Measurements from ENCODE around the gene LINC01488.

Gene LINC01488

GRCh38 chr11:69482322-69482721 is 859 bp downstream of the LINC01488 start:
- DNase-seq, result no peak

GRCh38 chr11:69483170-69483569 is 1.7 kb downstream of the LINC01488 start:
- no peak for DNase-seq

- no peak for DNase-seq
These were observed 2.4 kb downstream of the LINC01488 start for GRCh38 chr11:69483691-69484426.

GRCh38 chr11:69484427-69485259 is 3.2 kb downstream of the LINC01488 start:
- no peak for DNase-seq

- DNase-seq, result no peak
These were observed 4.0 kb downstream of the LINC01488 start for GRCh38 chr11:69485337-69486041.

GRCh38 chr11:69486056-69486772 is 4.8 kb downstream of the LINC01488 start:
- no peak for DNase-seq

GRCh38 chr11:69486773-69487291 is 5.4 kb downstream of the LINC01488 start:
- no peak for DNase-seq

GRCh38 chr11:69487391-69487790 is 5.9 kb downstream of the LINC01488 start:
- DNase-seq, result no peak

GRCh38 chr11:69487849-69488542 is 6.5 kb downstream of the LINC01488 start:
- no peak for DNase-seq

GRCh38 chr11:69488543-69488940 is 7.1 kb downstream of the LINC01488 start:
- no peak for DNase-seq

- no peak for DNase-seq
These were observed 7.7 kb downstream of the LINC01488 start for GRCh38 chr11:69489031-69489745.

GRCh38 chr11:69489746-69490365 is 8.4 kb downstream of the LINC01488 start:
- DNase-seq, result no peak

GRCh38 chr11:69490516-69490915 is 9.1 kb downstream of the LINC01488 start:
- DNase-seq, result no peak

- DNase-seq, result no peak
These were observed 9.9 kb downstream of the LINC01488 start for GRCh38 chr11:69491071-69492031.

- no peak for DNase-seq
These were observed 10.9 kb downstream of the LINC01488 start for GRCh38 chr11:69492201-69492991.

GRCh38 chr11:69493931-69494821 is 12.7 kb downstream of the LINC01488 start:
- no peak for DNase-seq

GRCh38 chr11:69494851-69495250 is 13.4 kb downstream of the LINC01488 start:
- DNase-seq, result no peak

All from NCI-H524 treated with DMSO at 0.1 percent for 48 hours (cell line).